HUES48 (cell line): Measurements from ENCODE around the gene TMEM255A.

Source experiments
- H3K27ac ChIP-seq: one replicate; pipeline ENCODE4 v1.7.0; 2013; ENCODE audit warnings: low read depth, low read length, inconsistent platforms
- H3K27me3 ChIP-seq: 2 replicates; pipeline ENCODE4 v1.6.1; 2013; ENCODE audit warnings: mild to moderate bottlenecking, low read length; ENCODE audit not compliant: control insufficient read depth, insufficient read depth
- H3K36me3 ChIP-seq: 2 replicates; pipeline ENCODE4 v1.6.1; 2013; ENCODE audit warnings: low read length; ENCODE audit not compliant: control insufficient read depth, insufficient read depth
- H3K4me1 ChIP-seq: 2 replicates; pipeline ENCODE4 v1.6.1; 2013; ENCODE audit warnings: mild to moderate bottlenecking, low read length; ENCODE audit not compliant: control insufficient read depth, insufficient read depth
- H3K4me3 ChIP-seq: 2 replicates; pipeline ENCODE4 v1.5.1; 2013; ENCODE audit warnings: mild to moderate bottlenecking, low read depth, low read length
- H3K9ac ChIP-seq: 2 replicates; pipeline ENCODE4 v1.6.1; 2013; ENCODE audit warnings: mild to moderate bottlenecking, low read depth, low read length, moderate library complexity
- H3K9me3 ChIP-seq: 2 replicates; pipeline ENCODE4 v1.6.1; 2013; ENCODE audit warnings: low read length; ENCODE audit not compliant: control insufficient read depth, insufficient read depth

Gene TMEM255A

GRCh38 chrX:120238933-120239332 is 72.3 kb downstream of the TMEM255A start:
- H3K9ac ChIP-seq = no peak overlapping the region
- H3K4me1 ChIP-seq = peaks cover 33% of the 10 kb centered on the region
- peaks cover 6% of the 10 kb centered on the region; the same call in 1 of the 2 replicates for H3K36me3 ChIP-seq
- H3K9me3 ChIP-seq = no peaks in the 10 kb centered on the region
- H3K4me3 ChIP-seq = no peak overlapping the region
- H3K27me3 ChIP-seq = no peaks in the 10 kb centered on the region
- no peak overlapping the region for H3K27ac ChIP-seq

GRCh38 chrX:120236687-120237479 is 74.4 kb downstream of the TMEM255A start:
- H3K4me1 ChIP-seq = peaks cover 27% of the 10 kb centered on the region
- H3K4me3 ChIP-seq = peak overlapping the region; percentile 5; the same call in 1 of the 2 replicates
- peaks cover 7% of the 10 kb centered on the region for H3K9me3 ChIP-seq
- H3K27me3 ChIP-seq = no peaks in the 10 kb centered on the region
- peaks cover 6% of the 10 kb centered on the region; the same call in 1 of the 2 replicates for H3K36me3 ChIP-seq
- no peak overlapping the region for H3K9ac ChIP-seq
- no peak overlapping the region for H3K27ac ChIP-seq

GRCh38 chrX:120235284-120235683 is 76.0 kb downstream of the TMEM255A start:
- peaks cover 27% of the 10 kb centered on the region for H3K4me1 ChIP-seq
- H3K36me3 ChIP-seq = peaks cover 6% of the 10 kb centered on the region; the same call in 1 of the 2 replicates
- no peak overlapping the region for H3K4me3 ChIP-seq
- peaks cover 16% of the 10 kb centered on the region for H3K9me3 ChIP-seq
- peak overlapping the region; percentile 43; the same call in 1 of the 2 replicates for H3K9ac ChIP-seq
- no peaks in the 10 kb centered on the region for H3K27me3 ChIP-seq
- H3K27ac ChIP-seq = peak overlapping the region; percentile 61

- H3K36me3 ChIP-seq = no peaks in the 10 kb centered on the region
- H3K9ac ChIP-seq = no peak overlapping the region
- H3K4me3 ChIP-seq = no peak overlapping the region; the same call in 1 of the 2 replicates
- H3K4me1 ChIP-seq = peaks cover 6% of the 10 kb centered on the region; the same call in 1 of the 2 replicates
- no peak overlapping the region for H3K27ac ChIP-seq
- H3K27me3 ChIP-seq = no peaks in the 10 kb centered on the region
- H3K9me3 ChIP-seq = peaks cover 16% of the 10 kb centered on the region
Measured at GRCh38 chrX:120228187-120228908, 82.9 kb downstream of the TMEM255A start.

DNA sequence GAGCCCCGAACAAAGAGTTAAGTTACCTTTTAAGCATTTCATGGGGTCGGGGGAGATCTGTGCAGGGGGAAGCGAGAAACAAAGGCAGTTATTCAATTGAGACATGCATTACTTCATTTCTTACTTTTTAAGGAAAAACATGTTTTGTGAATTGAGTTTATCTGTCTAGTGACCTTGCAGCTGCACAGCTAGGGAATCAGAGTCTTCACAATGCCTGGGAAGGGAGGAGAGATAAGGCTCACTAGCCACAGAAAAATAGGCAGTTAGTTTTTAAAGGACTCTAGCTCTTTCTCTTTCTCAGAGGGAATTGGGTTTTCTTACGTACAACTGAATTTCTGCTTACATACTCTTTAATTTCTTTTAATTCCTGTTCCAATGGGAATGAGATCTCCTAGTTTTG is 86.9 kb downstream of the TMEM255A start:
- no peaks in the 10 kb centered on the region for H3K27me3 ChIP-seq
- H3K9ac ChIP-seq = no peak overlapping the region
- H3K36me3 ChIP-seq = no peaks in the 10 kb centered on the region; the same call in 1 of the 2 replicates
- H3K4me1 ChIP-seq = 0 out of 2 replicates have a peak, but pooled peaks cover 3% of the 10 kb centered on the region
- no peak overlapping the region for H3K27ac ChIP-seq
- H3K9me3 ChIP-seq = no peaks in the 10 kb centered on the region
- H3K4me3 ChIP-seq = no peak overlapping the region

GRCh38 chrX:120223374-120223773 is 87.9 kb downstream of the TMEM255A start:
- Histone ChIP-seq H3K36me3 (no peaks in the 10 kb centered on the region; the same call in 1 of the 2 replicates), H3K27me3 (no peaks in the 10 kb centered on the region), H3K4me1 (0 out of 2 replicates have a peak, but pooled peaks cover 3% of the 10 kb centered on the region), H3K9ac (no peak overlapping the region), H3K9me3 (no peaks in the 10 kb centered on the region), H3K4me3 (no peak overlapping the region), H3K27ac (no peak overlapping the region)

DNA sequence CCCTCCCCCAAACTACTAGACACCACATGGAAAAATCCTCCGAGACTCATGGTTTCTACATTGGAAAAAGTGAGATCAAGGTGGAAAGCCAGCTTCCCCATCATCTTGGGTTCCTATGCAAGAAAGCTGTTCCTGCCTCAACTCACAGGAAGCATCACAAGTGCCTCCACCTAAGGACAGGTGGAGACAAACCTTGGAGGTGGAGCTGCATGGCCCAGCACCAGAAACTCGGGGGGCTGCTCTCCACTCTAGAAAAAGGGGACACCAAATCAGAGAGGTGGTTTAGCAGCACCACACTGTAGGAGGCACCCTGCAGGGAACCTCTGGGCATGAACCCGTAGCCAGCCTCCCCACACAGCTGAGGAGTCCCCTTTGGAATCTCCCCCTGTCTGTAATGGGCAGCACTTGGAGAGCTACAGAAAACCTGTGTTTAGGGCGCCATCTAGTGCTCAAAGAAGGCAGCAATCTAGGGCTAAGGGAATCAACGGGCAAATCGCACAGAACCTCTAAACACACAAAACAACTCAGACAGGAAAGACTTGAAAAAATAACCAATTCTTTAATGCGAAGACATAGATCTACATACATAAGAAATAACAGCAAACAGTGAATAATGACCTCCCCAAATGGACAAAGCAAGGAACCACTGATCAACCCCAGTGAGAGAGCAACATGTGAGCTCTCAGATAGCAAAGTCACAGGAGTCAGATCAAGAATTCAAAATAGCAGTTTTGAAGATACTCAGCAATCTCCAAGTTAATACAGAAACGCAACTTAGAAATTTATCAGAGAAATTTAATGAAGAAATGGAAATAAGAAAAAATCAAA is 97.6 kb downstream of the TMEM255A start:
- H3K36me3 ChIP-seq = no peaks in the 10 kb centered on the region
- H3K4me1 ChIP-seq = no peaks in the 10 kb centered on the region
- no peak overlapping the region for H3K27ac ChIP-seq
- H3K9me3 ChIP-seq = no peaks in the 10 kb centered on the region
- H3K27me3 ChIP-seq = no peaks in the 10 kb centered on the region
- H3K9ac ChIP-seq = no peak overlapping the region
- H3K4me3 ChIP-seq = no peak overlapping the region
